ENCODE results near the gene INO80E.

DNA sequence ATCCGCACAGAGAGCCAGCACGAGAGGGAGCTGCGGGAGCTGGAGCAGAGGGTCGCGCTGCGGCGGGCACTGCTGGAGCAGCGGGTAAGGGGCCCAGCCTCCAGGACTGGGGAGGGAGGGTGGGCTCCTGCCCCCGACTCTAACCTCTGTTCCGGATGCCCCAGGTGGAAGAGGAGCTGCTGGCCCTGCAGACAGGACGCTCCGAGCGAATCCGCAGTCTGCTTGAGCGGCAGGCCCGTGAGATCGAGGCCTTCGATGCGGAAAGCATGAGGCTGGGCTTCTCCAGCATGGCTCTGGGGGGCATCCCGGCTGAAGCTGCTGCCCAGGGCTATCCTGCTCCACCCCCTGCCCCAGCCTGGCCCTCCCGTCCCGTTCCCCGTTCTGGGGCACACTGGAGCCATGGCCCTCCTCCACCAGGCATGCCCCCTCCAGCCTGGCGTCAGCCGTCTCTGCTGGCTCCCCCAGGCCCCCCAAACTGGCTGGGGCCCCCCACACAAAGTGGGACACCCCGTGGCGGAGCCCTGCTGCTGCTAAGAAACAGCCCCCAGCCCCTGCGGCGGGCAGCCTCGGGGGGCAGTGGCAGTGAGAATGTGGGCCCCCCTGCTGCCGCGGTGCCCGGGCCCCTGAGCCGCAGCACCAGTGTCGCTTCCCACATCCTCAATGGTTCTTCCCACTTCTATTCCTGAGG is 5.0 kb upstream of the INO80E start:
- TF ChIP-seq, protein P1, sequence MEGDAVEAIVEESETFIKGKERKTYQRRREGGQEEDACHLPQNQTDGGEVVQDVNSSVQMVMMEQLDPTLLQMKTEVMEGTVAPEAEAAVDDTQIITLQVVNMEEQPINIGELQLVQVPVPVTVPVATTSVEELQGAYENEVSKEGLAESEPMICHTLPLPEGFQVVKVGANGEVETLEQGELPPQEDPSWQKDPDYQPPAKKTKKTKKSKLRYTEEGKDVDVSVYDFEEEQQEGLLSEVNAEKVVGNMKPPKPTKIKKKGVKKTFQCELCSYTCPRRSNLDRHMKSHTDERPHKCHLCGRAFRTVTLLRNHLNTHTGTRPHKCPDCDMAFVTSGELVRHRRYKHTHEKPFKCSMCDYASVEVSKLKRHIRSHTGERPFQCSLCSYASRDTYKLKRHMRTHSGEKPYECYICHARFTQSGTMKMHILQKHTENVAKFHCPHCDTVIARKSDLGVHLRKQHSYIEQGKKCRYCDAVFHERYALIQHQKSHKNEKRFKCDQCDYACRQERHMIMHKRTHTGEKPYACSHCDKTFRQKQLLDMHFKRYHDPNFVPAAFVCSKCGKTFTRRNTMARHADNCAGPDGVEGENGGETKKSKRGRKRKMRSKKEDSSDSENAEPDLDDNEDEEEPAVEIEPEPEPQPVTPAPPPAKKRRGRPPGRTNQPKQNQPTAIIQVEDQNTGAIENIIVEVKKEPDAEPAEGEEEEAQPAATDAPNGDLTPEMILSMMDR (IDR thresholded peaks at IDR 0.05), result no peak
- TF ChIP-seq POLR2AphosphoS5 (IDR thresholded peaks at IDR 0.05; ENCODE audit: low read depth, low read length) (no peak), SIN3A (IDR thresholded peaks at IDR 0.05; ENCODE audit: borderline replicate concordance, insufficient read depth, low read depth, low read length) (no peak)
- TF ChIP-seq, protein P2, sequence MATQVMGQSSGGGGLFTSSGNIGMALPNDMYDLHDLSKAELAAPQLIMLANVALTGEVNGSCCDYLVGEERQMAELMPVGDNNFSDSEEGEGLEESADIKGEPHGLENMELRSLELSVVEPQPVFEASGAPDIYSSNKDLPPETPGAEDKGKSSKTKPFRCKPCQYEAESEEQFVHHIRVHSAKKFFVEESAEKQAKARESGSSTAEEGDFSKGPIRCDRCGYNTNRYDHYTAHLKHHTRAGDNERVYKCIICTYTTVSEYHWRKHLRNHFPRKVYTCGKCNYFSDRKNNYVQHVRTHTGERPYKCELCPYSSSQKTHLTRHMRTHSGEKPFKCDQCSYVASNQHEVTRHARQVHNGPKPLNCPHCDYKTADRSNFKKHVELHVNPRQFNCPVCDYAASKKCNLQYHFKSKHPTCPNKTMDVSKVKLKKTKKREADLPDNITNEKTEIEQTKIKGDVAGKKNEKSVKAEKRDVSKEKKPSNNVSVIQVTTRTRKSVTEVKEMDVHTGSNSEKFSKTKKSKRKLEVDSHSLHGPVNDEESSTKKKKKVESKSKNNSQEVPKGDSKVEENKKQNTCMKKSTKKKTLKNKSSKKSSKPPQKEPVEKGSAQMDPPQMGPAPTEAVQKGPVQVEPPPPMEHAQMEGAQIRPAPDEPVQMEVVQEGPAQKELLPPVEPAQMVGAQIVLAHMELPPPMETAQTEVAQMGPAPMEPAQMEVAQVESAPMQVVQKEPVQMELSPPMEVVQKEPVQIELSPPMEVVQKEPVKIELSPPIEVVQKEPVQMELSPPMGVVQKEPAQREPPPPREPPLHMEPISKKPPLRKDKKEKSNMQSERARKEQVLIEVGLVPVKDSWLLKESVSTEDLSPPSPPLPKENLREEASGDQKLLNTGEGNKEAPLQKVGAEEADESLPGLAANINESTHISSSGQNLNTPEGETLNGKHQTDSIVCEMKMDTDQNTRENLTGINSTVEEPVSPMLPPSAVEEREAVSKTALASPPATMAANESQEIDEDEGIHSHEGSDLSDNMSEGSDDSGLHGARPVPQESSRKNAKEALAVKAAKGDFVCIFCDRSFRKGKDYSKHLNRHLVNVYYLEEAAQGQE (IDR thresholded peaks at IDR 0.05; ENCODE audit: insufficient read depth in 1 of 2, low read depth in 2 of 2, low read length in 1 of 2), result no peak
